HL-60 (cell line): ENCODE data around the gene PPIP5K2.

Experiments
- CTCF ChIP-seq: IDR thresholded peaks from one replicate; pipeline ENCODE4 v1.5.1; 2011; ENCODE audit warnings: low read length, control low read depth, inconsistent platforms; ENCODE audit not compliant: insufficient read depth
- GABPA ChIP-seq: IDR thresholded peaks from 2 replicates; pipeline ENCODE4 v1.6.1; 2012; ENCODE audit warnings: low read depth
- POLR2AphosphoS5 ChIP-seq: IDR thresholded peaks from 2 replicates; pipeline ENCODE4 v1.6.1; 2012; ENCODE audit warnings: low read depth
- REST ChIP-seq: IDR thresholded peaks from 2 replicates; pipeline ENCODE4 v1.6.1; 2012; ENCODE audit warnings: low read depth; ENCODE audit not compliant: insufficient replicate concordance
- SPI1 ChIP-seq: IDR thresholded peaks from 2 replicates; pipeline ENCODE4 v1.6.1; 2012; ENCODE audit warnings: low read depth, mild to moderate bottlenecking, borderline replicate concordance

GRCh38 chr5:103256178-103256577 lies 136.1 kb downstream of the PPIP5K2 start:
- TF ChIP-seq CTCF (no peak), POLR2AphosphoS5 (no peak), SPI1 (no peak), GABPA (no peak), REST (no peak)
